Chondrocyte (in vitro differentiated cells): ENCODE data around the gene ITPRIPL2. TPM values are rescaled to one million over a fixed set of nuclear protein-coding genes. Genes with fewer than 3 reads are reported as not detected.

Experiments
- DNase-seq: peaks from one replicate; pipeline ENCODE4 v3.0.0; 2021; ENCODE audit warnings: mixed read lengths, low spot score
- H3K27ac Mint-ChIP-seq: one replicate; pipeline ENCODE4 v1.8.0; 2021; ENCODE audit warnings: mild to moderate bottlenecking, moderate library complexity, mixed read lengths; ENCODE audit not compliant: unreplicated experiment
- H3K27me3 Mint-ChIP-seq: 2 replicates; pipeline ENCODE4 v1.8.0; 2021; ENCODE audit warnings: low read depth, mixed read lengths
- H3K36me3 Mint-ChIP-seq: 2 replicates; pipeline ENCODE4 v1.8.0; 2021; ENCODE audit warnings: low read depth, mixed read lengths
- H3K4me1 Mint-ChIP-seq: 2 replicates; pipeline ENCODE4 v1.8.0; 2021; ENCODE audit warnings: low read depth, mild to moderate bottlenecking, mixed read lengths
- H3K4me3 Mint-ChIP-seq: one replicate; pipeline ENCODE4 v1.8.0; 2021; ENCODE audit warnings: mild to moderate bottlenecking, moderate library complexity, mixed read lengths; ENCODE audit not compliant: unreplicated experiment
- H3K9me3 Mint-ChIP-seq: 2 replicates; pipeline ENCODE4 v1.8.0; 2021; ENCODE audit warnings: low read depth, mixed read lengths
- CTCF ChIP-seq: fragments of 200-600 bp; sonication (generic); IDR thresholded peaks from 2 replicates; pipeline ENCODE4 v1.5.0; 2021; ENCODE audit warnings: antibody characterized with exemption, mild to moderate bottlenecking, moderate library complexity
- total RNA-seq: library from RNA; stranded (reverse); gene quantifications from 3 replicates; pipeline ENCODE4 v1.2.1, GENCODE V29; 2021

The ITPRIPL2 gene
- total RNA-seq, 1 donor from 2014 or later: 65.0 TPM

GRCh38 chr16:19162085-19162484 is 48.3 kb downstream of the ITPRIPL2 start:
- Mint-ChIP-seq H3K4me1 (no peaks in the 10 kb centered on the region), H3K36me3 (no peaks in the 10 kb centered on the region), H3K4me3 (no peak overlapping the region), H3K9me3 (peaks cover 4% of the 10 kb centered on the region), H3K27me3 (peaks cover 10% of the 10 kb centered on the region), H3K27ac (no peak overlapping the region)
- DNase-seq: no peak
- TF ChIP-seq CTCF: no peak

- no peaks in the 10 kb centered on the region for H3K4me1 Mint-ChIP-seq
- H3K36me3 Mint-ChIP-seq: no peaks in the 10 kb centered on the region
- H3K4me3 Mint-ChIP-seq: no peak overlapping the region
- H3K27me3 Mint-ChIP-seq: peaks cover 4% of the 10 kb centered on the region
- H3K9me3 Mint-ChIP-seq: peaks cover 4% of the 10 kb centered on the region
- TF ChIP-seq CTCF: no peak
- DNase-seq: no peak
- H3K27ac Mint-ChIP-seq: no peak overlapping the region
Observed at GRCh38 chr16:19163215-19163614, 49.5 kb downstream of the ITPRIPL2 start.

- DNase-seq: no peak
Observed at GRCh38 chr16:19164285-19164684, 50.5 kb downstream of the ITPRIPL2 start.

GRCh38 chr16:19165101-19165500 is 51.3 kb downstream of the ITPRIPL2 start:
- TF ChIP-seq CTCF: no peak
- Mint-ChIP-seq H3K27me3 (peaks cover 13% of the 10 kb centered on the region), H3K36me3 (no peaks in the 10 kb centered on the region), H3K4me3 (no peak overlapping the region), H3K27ac (no peak overlapping the region), H3K9me3 (peaks cover 4% of the 10 kb centered on the region), H3K4me1 (no peaks in the 10 kb centered on the region)
- no peak for DNase-seq

More at GRCh38 chr16:19164285-19164684, 50.5 kb downstream of the ITPRIPL2 start:
- Mint-ChIP-seq H3K4me3 (no peak overlapping the region), H3K4me1 (no peaks in the 10 kb centered on the region), H3K27me3 (peaks cover 5% of the 10 kb centered on the region), H3K27ac (no peak overlapping the region), H3K36me3 (no peaks in the 10 kb centered on the region), H3K9me3 (peaks cover 4% of the 10 kb centered on the region)
- TF ChIP-seq CTCF: no peak

GRCh38 chr16:19166500-19166899 is 52.7 kb downstream of the ITPRIPL2 start:
- no peak for DNase-seq
- Mint-ChIP-seq H3K27me3 (peaks cover 18% of the 10 kb centered on the region), H3K9me3 (peaks cover 4% of the 10 kb centered on the region), H3K4me1 (no peaks in the 10 kb centered on the region), H3K27ac (no peak overlapping the region), H3K4me3 (no peak overlapping the region), H3K36me3 (no peaks in the 10 kb centered on the region)
- TF ChIP-seq CTCF: no peak
